ENCODE measurements around the gene HLA-DQB2.
"Not testable (repeated sequence)": the region's sequence is repeated elsewhere in the genome, so short reads cannot be mapped to it uniquely, and the experiment has no call there.

Gene HLA-DQB2

GRCh38 chr6:32763421-32763820, at the start of gene HLA-DQB2:
Gene HLA-DQB2, minus strand, starts transcription at chr6:32763532. Its CDS starts 62 bp downstream, at chr6:32763470.
- H3K27ac Mint-ChIP-seq, result no peak within 1 kb of the TSS
- H3K27me3 Mint-ChIP-seq (ENCODE audit: low read depth), result peaks cover 42% of the 10 kb centered on the region
- TF ChIP-seq, protein P1, sequence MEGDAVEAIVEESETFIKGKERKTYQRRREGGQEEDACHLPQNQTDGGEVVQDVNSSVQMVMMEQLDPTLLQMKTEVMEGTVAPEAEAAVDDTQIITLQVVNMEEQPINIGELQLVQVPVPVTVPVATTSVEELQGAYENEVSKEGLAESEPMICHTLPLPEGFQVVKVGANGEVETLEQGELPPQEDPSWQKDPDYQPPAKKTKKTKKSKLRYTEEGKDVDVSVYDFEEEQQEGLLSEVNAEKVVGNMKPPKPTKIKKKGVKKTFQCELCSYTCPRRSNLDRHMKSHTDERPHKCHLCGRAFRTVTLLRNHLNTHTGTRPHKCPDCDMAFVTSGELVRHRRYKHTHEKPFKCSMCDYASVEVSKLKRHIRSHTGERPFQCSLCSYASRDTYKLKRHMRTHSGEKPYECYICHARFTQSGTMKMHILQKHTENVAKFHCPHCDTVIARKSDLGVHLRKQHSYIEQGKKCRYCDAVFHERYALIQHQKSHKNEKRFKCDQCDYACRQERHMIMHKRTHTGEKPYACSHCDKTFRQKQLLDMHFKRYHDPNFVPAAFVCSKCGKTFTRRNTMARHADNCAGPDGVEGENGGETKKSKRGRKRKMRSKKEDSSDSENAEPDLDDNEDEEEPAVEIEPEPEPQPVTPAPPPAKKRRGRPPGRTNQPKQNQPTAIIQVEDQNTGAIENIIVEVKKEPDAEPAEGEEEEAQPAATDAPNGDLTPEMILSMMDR (IDR thresholded peaks at IDR 0.05; ENCODE audit: unreplicated experiment in 3 of 3), result no peak
- H3K4me1 Mint-ChIP-seq, result no peaks in the 10 kb centered on the region
- no peak within 1 kb of the TSS for H3K4me3 Mint-ChIP-seq
- H3K36me3 Mint-ChIP-seq (ENCODE audit: low read depth), result no peaks in the 10 kb centered on the region
- no peaks in the 10 kb centered on the region for H3K9me3 Mint-ChIP-seq

DNA sequence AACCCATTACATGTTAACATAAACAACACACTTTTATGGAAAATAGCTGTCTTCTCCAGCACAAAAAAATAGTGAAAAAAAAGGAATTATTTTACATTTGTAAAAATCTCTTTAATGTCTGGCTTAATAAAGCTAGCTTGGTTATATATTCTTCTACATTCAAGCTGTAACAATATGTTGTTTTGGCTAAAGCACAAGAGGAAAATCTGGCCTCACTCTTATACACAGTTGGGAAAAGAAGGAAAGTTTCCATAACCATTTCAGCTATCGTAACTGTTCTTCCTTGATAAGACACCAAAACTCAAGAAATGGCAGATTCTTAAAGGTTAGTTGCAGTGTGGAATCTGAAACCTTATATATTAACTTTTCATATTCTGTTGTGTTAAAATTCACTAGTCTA, 45.8 kb upstream of the HLA-DQB2 start:
- Mint-ChIP-seq H3K27me3 (ENCODE audit: low read depth) (peaks cover 46% of the 10 kb centered on the region), H3K27ac (no peak overlapping the region), H3K36me3 (ENCODE audit: low read depth) (no peaks in the 10 kb centered on the region), H3K4me1 (no peaks in the 10 kb centered on the region), H3K9me3 (no peaks in the 10 kb centered on the region), H3K4me3 (no peak overlapping the region)
- TF ChIP-seq, protein P1 (IDR thresholded peaks at IDR 0.05; ENCODE audit: unreplicated experiment in 3 of 3), result no peak

DNA sequence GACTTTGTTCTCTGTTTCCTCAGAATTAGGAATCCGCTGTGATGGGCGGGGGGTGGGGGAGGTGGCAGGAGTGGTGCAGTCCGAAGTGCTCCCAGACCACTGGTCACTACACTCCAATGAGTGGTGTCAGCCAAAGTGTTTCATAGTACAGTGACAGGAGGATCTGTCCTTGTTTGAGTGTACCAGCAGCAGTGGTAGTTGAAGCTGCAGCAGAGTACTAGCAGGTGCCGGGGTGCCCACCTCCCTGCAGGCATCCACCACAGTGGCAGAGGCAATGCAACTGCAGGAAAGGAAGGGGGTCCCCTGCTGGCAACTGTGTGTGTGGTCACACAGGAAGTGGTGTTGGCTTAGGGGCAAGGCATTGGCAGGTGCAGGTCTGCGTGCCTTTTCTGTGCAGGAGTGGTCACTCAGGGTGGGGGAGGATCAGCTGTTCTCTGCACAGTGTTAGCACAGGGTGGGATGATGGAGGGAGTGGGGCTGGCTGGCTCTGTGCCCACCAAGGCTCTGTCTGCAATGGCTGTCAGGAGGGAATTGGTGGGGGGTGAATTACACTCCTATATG, 43.8 kb upstream of the HLA-DQB2 start:
- TF ChIP-seq, protein P1 (IDR thresholded peaks at IDR 0.05; ENCODE audit: unreplicated experiment in 3 of 3), result no peak
- Mint-ChIP-seq H3K36me3 (ENCODE audit: low read depth) (no peaks in the 10 kb centered on the region), H3K4me1 (no peaks in the 10 kb centered on the region), H3K27ac (no peak overlapping the region), H3K9me3 (no peaks in the 10 kb centered on the region), H3K4me3 (no peak overlapping the region), H3K27me3 (ENCODE audit: low read depth) (peaks cover 56% of the 10 kb centered on the region)

DNA sequence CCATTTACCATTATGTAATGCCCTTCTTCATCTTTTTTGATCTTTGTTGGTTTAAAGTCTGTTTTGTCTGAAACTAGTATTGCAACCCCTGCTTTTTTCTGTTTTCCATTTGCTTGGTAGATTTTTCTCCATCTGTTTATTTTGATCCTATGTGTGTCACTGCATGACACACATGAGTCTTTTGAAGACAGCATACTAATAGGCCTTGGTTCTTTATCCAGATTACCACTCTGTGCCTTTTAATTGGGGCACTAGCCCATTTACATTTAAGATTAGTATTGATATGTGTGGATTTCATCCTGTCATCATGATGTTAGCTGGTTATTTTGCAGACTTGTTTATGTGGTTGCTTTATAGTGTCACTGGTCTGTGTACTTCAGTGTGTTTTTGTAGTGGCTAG, 42.1 kb upstream of the HLA-DQB2 start:
- H3K4me1 Mint-ChIP-seq; H3K9me3 Mint-ChIP-seq; H3K36me3 Mint-ChIP-seq (ENCODE audit: low read depth); H3K4me3 Mint-ChIP-seq; H3K27ac Mint-ChIP-seq: not testable (repeated sequence)
- peaks cover 70% of the 10 kb centered on the region for H3K27me3 Mint-ChIP-seq (ENCODE audit: low read depth)

DNA sequence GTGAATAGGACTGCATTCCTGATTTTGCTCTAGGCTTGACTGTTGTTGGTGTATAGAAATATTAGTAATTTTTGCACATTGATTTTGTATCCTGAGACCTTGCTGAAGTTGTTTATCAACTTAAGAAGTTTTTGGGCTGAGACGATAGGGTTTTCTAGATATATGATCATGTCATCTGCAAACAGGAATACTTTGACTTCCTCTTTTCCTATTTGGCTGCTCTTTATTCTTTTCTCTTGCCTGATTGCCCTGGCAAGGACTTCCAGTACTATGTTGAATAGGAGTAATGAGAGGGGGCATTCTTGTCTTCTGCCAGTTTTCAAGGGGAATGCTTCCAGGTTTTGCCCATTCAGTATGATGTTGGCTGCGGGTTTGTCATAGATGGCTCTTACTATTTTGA, 40.1 kb upstream of the HLA-DQB2 start:
- H3K9me3 Mint-ChIP-seq, result peaks cover 5% of the 10 kb centered on the region
- no peaks in the 10 kb centered on the region for H3K4me1 Mint-ChIP-seq
- H3K36me3 Mint-ChIP-seq (ENCODE audit: low read depth), result no peaks in the 10 kb centered on the region
- H3K27me3 Mint-ChIP-seq (ENCODE audit: low read depth), result peaks cover 82% of the 10 kb centered on the region
- H3K27ac Mint-ChIP-seq, result no peak overlapping the region
- no peak overlapping the region for H3K4me3 Mint-ChIP-seq
- TF ChIP-seq, protein P1 (IDR thresholded peaks at IDR 0.05; ENCODE audit: unreplicated experiment in 3 of 3), result no peak

GRCh38 chr6:32799740-32800139, 36.4 kb upstream of the HLA-DQB2 start:
- H3K4me1 Mint-ChIP-seq, result no peaks in the 10 kb centered on the region
- H3K9me3 Mint-ChIP-seq, result peaks cover 7% of the 10 kb centered on the region
- TF ChIP-seq, protein P1 (IDR thresholded peaks at IDR 0.05; ENCODE audit: unreplicated experiment in 3 of 3), result no peak
- no peak overlapping the region for H3K4me3 Mint-ChIP-seq
- H3K36me3 Mint-ChIP-seq (ENCODE audit: low read depth), result no peaks in the 10 kb centered on the region
- H3K27ac Mint-ChIP-seq, result no peak overlapping the region
- peaks cover 82% of the 10 kb centered on the region for H3K27me3 Mint-ChIP-seq (ENCODE audit: low read depth)
